Activated naive CD8-positive, alpha-beta T cell treated with anti-CD3 and anti-CD28 coated beads, Interleukin-2, amount 50 U/mL, for 24 hours (primary cell): ENCODE results near the gene TUNAR.
"Not testable (repeated sequence)": the region's sequence is repeated elsewhere in the genome, so short reads cannot be mapped to it uniquely, and the experiment has no call there.

ENCODE experiments used
- ATAC-seq: fragments of 150-1000 bp; cut with Tn5 transposase; one replicate; pipeline ENCODE4 v1.10.0; 2021
- DNase-seq: peaks from one replicate; pipeline ENCODE4 v3.0.0; 2021
- H3K27ac Mint-ChIP-seq: one replicate; pipeline ENCODE4 v1.8.0; 2021; ENCODE audit warnings: mild to moderate bottlenecking, mixed read lengths
- H3K27me3 Mint-ChIP-seq: one replicate; pipeline ENCODE4 v1.8.0; 2021; ENCODE audit warnings: mixed read lengths
- H3K36me3 Mint-ChIP-seq: one replicate; pipeline ENCODE4 v1.8.0; 2021; ENCODE audit warnings: low read depth, mixed read lengths
- H3K4me1 Mint-ChIP-seq: one replicate; pipeline ENCODE4 v1.8.0; 2021; ENCODE audit warnings: mixed read lengths
- H3K4me3 Mint-ChIP-seq: one replicate; pipeline ENCODE4 v1.8.0; 2021; ENCODE audit warnings: mild to moderate bottlenecking, moderate library complexity, mixed read lengths
- H3K9me3 Mint-ChIP-seq: one replicate; pipeline ENCODE4 v1.8.0; 2021; ENCODE audit warnings: mixed read lengths

The TUNAR gene

DNA sequence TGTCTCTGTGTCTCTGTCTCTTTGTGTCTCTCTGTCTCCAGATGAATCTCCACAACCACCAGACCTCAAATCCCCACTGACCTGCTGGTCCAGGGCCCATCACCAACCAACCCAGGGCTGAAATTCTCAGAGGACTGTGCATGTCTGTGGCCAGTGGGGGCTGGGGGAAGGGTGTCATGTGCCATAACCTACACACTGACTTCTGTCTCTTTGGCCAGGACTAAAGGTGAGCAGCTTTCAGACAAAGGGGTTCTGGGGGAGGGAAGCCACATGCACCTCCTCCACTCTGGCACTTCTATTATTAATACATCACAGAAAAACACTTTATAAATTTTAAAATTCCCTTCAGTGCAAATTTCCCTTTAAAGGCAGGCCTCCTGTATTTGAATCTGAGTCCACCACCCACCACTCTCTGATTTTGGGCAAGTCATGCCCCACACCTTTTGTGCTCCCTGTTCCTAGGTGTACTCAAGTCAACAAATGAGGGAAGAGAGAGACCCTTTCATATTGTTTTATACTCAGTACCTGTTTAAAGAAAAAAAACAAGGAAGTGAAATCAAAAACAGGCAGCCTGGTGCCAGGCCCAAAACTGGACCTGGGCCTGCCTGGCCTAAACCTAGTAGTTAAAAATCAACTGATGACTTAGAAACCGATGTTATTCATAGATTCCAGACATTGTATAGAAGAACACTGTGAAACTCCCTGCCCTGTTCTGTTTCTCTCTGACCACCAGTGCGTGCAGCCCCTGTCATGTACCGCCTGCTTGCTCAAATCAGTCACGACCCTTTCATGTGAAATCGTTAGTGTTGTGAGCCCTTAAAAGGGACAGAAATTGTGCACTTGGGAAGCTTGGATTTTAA lies 80.2 kb downstream of the TUNAR start:
- Mint-ChIP-seq H3K4me1 (no peaks in the 10 kb centered on the region), H3K9me3 (no peaks in the 10 kb centered on the region), H3K27me3 (peaks cover 10% of the 10 kb centered on the region), H3K4me3 (no peak overlapping the region), H3K36me3 (no peaks in the 10 kb centered on the region), H3K27ac (no peak overlapping the region)
- ATAC-seq: no peak
- DNase-seq: no peak

DNA sequence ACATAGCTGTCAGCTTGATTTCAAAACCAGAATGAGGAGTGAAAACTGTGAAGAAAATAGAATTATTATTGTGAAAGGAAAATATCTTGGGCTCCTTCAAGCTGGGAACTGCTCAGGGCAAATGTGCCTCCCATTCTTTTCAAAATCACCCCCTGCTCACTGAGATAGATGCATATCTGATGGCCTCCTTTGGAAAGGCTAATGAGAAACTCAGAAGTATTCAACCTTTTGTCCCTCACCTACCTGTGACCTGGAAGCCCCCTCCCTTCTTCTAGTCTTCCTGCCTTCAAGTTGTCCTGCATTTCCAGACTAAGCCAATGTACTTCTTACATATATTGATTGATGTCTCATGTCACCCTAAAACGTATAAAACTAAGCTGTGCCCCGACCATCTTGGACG lies 81.5 kb downstream of the TUNAR start:
- H3K4me1 Mint-ChIP-seq: no peaks in the 10 kb centered on the region
- DNase-seq: no peak
- no peak overlapping the region for H3K4me3 Mint-ChIP-seq
- H3K9me3 Mint-ChIP-seq: no peaks in the 10 kb centered on the region
- no peak overlapping the region for H3K27ac Mint-ChIP-seq
- ATAC-seq: no peak
- no peaks in the 10 kb centered on the region for H3K36me3 Mint-ChIP-seq
- peaks cover 5% of the 10 kb centered on the region for H3K27me3 Mint-ChIP-seq

DNA sequence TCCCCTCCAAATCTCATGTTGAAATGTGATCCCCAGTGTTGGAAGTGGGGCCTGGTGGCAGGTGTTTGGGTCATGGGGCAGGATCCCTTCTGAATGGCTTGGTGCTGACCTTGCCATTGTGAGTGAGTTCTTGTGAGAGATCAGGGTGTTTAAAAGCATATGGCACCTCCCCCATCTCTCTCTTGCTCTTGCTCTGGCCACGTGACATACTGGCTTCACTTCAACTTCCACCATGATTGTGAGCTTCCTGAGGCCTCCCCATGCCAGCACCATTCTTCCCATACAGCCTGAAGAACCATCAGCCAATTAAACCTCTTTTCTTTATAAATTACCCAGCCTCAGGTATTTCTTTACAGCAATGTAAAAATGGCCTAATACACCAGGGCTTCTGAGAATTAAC lies 82.7 kb downstream of the TUNAR start:
- peaks cover 5% of the 10 kb centered on the region for H3K27me3 Mint-ChIP-seq
- no peak overlapping the region for H3K4me3 Mint-ChIP-seq
- H3K9me3 Mint-ChIP-seq: no peaks in the 10 kb centered on the region
- no peak overlapping the region for H3K27ac Mint-ChIP-seq
- H3K36me3 Mint-ChIP-seq: no peaks in the 10 kb centered on the region
- no peaks in the 10 kb centered on the region for H3K4me1 Mint-ChIP-seq
- DNase-seq (no peak), ATAC-seq (no peak)

DNA sequence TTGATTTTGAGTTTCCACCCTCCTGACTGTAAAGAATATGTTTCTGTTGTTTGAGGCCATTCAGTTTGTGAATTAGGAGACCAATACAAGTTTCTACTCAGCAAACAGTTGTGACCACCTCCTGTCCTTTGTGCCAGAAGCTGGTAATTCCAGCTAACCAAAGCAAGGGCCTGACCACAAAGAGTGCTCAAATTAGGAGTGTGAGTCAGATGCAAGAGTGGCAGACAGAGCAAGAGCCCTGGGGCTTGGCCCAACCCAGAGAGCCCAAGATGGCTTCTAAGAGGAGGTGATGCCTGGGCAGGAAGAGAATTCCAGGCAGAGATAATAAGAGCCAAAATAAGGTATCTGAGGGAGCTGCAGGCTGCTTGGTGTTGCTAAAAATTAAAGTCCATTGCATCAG lies 84.8 kb downstream of the TUNAR start:
- no peak for DNase-seq
- Mint-ChIP-seq H3K27me3 (peaks cover 2% of the 10 kb centered on the region), H3K4me1 (no peaks in the 10 kb centered on the region), H3K4me3 (no peak overlapping the region), H3K27ac (no peak overlapping the region), H3K36me3 (no peaks in the 10 kb centered on the region), H3K9me3 (no peaks in the 10 kb centered on the region)
- ATAC-seq: no peak

DNA sequence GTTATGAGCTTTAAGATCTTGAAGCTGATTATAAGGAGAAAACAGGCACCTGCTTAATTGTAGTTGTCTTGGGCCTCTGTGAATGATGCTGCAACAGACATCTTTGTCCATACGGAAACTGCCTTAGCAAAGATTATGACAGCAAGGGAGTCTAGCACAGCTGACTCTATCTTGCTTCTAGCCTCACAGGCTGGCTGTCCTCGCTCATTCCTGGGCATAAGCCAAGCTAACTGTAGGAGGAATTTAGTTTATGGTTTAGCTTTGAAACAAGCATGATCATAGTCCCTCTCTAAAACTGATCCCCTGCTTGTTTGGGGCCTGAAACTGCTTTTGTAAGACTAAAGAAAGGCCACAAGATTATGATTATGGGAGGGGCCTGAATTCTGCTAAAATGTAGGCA lies 88.3 kb downstream of the TUNAR start:
- no peaks in the 10 kb centered on the region for H3K36me3 Mint-ChIP-seq
- ATAC-seq (no peak), DNase-seq (no peak)
- peaks cover 3% of the 10 kb centered on the region for H3K27me3 Mint-ChIP-seq
- no peaks in the 10 kb centered on the region for H3K9me3 Mint-ChIP-seq
- no peak overlapping the region for H3K4me3 Mint-ChIP-seq
- H3K27ac Mint-ChIP-seq: no peak overlapping the region
- H3K4me1 Mint-ChIP-seq: no peaks in the 10 kb centered on the region

DNA sequence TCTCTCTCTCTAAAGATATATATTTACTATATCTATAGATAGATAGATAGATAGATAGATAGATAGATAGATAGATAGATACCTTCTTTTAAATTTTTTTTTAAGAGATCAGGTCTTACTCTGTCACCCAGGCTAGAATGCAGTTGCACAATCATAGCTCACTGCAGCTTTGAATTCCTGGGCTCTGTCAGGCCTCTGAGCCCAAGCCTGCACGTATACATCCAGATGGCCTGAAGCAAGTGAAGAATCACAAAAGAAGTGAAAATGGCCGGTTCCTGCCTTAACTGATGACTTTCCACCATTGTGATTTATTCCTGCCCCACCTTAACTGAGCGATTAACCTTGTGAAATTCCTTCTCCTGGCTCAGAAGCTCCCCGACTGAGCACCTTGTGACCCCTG lies 91.4 kb downstream of the TUNAR start:
- not testable (repeated sequence) for ATAC-seq, H3K4me1 Mint-ChIP-seq, H3K36me3 Mint-ChIP-seq, H3K4me3 Mint-ChIP-seq, H3K9me3 Mint-ChIP-seq, H3K27ac Mint-ChIP-seq, DNase-seq
- peaks cover 10% of the 10 kb centered on the region for H3K27me3 Mint-ChIP-seq
